Lung (tissue), 12 donors: Measurements from ENCODE around the gene PTTG1IP. TPM values are rescaled to one million over a fixed set of nuclear protein-coding genes. Genes with fewer than 3 reads are reported as not detected.

ENCODE experiments used
- ATAC-seq: fragments of 200-7000 bp; cut with Tn5 transposase; one replicate; pipeline ENCODE4 v1.9.1; 2020; ENCODE audit warnings: moderate number of reproducible peaks; ENCODE audit not compliant: insufficient read depth, low FRiP score
- DNase-seq, 3 donors: peaks; one replicate each; pipeline ENCODE4 v3.0.0-alpha.2; 2013 to 2017
- H3K27ac ChIP-seq, 2 donors: one replicate each; pipeline ENCODE4 v1.5.1; 2013; ENCODE audit warnings: mild to moderate bottlenecking in 2 of 2, moderate library complexity in 2 of 2, control low read depth in 1 of 2, inconsistent platforms in 1 of 2, low read depth in 1 of 2, low read length in 1 of 2
- H3K27me3 ChIP-seq, 3 donors: one replicate each; pipeline ENCODE4 v1.5.1; 2013; ENCODE audit warnings: low read length in 2 of 3; ENCODE audit not compliant: control insufficient read depth in 3 of 3, insufficient read depth in 3 of 3
- H3K36me3 ChIP-seq, 4 donors: one replicate each; pipeline ENCODE4 v1.5.1; 2013; ENCODE audit warnings: low read length in 4 of 4, mild to moderate bottlenecking in 1 of 4, moderate library complexity in 1 of 4; ENCODE audit not compliant: control insufficient read depth in 4 of 4, insufficient read depth in 4 of 4
- H3K4me1 ChIP-seq, 5 donors: one replicate each; pipeline ENCODE4 v1.5.1; 2013; ENCODE audit warnings: low read length in 5 of 5, mild to moderate bottlenecking in 2 of 5, moderate library complexity in 1 of 5; ENCODE audit not compliant: control insufficient read depth in 5 of 5, insufficient read depth in 5 of 5
- H3K4me3 ChIP-seq: one replicate; pipeline ENCODE4 v1.5.1; 2013; ENCODE audit warnings: mild to moderate bottlenecking, control low read depth, moderate library complexity
- H3K9ac ChIP-seq, 2 donors: one replicate each; pipeline ENCODE4 v1.5.1; 2013; ENCODE audit warnings: low read length in 2 of 2, control low read depth in 1 of 2; ENCODE audit not compliant: insufficient read depth in 1 of 2
- H3K9me3 ChIP-seq, 4 donors: one replicate each; pipeline ENCODE4 v1.5.1; 2013; ENCODE audit warnings: low read length in 3 of 4, mild to moderate bottlenecking in 1 of 4, moderate library complexity in 1 of 4; ENCODE audit not compliant: control insufficient read depth in 4 of 4, insufficient read depth in 3 of 4
- CTCF ChIP-seq: IDR thresholded peaks from 2 replicates; pipeline ENCODE4 v1.5.1; 2012; ENCODE audit warnings: mild to moderate bottlenecking; ENCODE audit errors: control extremely low read depth, extremely low read depth
- WGBS, 2 donors: extraction: QIAGEN DNeasy Blood & Tissue Kit; methylation state at CpG; one replicate each; pipeline ENCODE4 v1.1.7; 2013; 5-methylcytosine and 5-hydroxymethylcytosine counted together
- polyA plus RNA-seq, 2 donors: library from polyadenylated mRNA; stranded (reverse); fragments of 200-250 nt; gene quantifications; one replicate each; pipeline ENCODE4 v1.2.1, GENCODE V29; 2013
- total RNA-seq, 2 donors: library from RNA; depleted of rRNA in 1 of 2; stranded (reverse); fragments of >200 nt in 1 of 2; gene quantifications; one replicate each; pipeline ENCODE4 v1.2.1, GENCODE V29; 2014 to 2021
- donor health status: control.
- donor health status: control.
- donor health status: Bipolar disorder and iron deficiency.
- donor health status: healthy.
- donor health status: DM: yes; HTN: yes; CAD: no.

The PTTG1IP gene
- total and polyA plus RNA-seq, 4 donors, result 139 to 247 (median 226) TPM

GRCh38 chr21:44884097-44884496, 10.6 kb upstream of the PTTG1IP start:
- H3K9ac ChIP-seq, result no peak overlapping the region
- H3K27ac ChIP-seq, result no peak overlapping the region
- peaks cover 0 to 14% (median 0%) of the 10 kb centered on the region in 5 donors for H3K4me1 ChIP-seq
- TF ChIP-seq CTCF, result no peak
- H3K36me3 ChIP-seq, result peaks cover 0 to 11% (median 0%) of the 10 kb centered on the region in 4 donors
- no peak overlapping the region for H3K4me3 ChIP-seq
- no peaks in the 10 kb centered on the region for H3K27me3 ChIP-seq
- ATAC-seq (no peak), DNase-seq (no peak)
- WGBS, 2 donors, result 61 to 74% methylated on average over 7 of the region's 7 CpGs
- no peaks in the 10 kb centered on the region for H3K9me3 ChIP-seq

- TF ChIP-seq CTCF, result no peak
- Histone ChIP-seq H3K4me1 (peaks cover 0 to 14% (median 0%) of the 10 kb centered on the region in 5 donors), H3K27ac (no peak overlapping the region)
Observed at GRCh38 chr21:44883250-44883649, 9.8 kb upstream of the PTTG1IP start.

GRCh38 chr21:44881198-44881872, 7.8 kb upstream of the PTTG1IP start:
- no peak overlapping the region for H3K4me3 ChIP-seq
- peaks cover 0 to 2% (median 0%) of the 10 kb centered on the region in 4 donors for H3K36me3 ChIP-seq
- TF ChIP-seq CTCF, result no peak
- DNase-seq (no peak), ATAC-seq (no peak)
- H3K27ac ChIP-seq, result peak overlapping the region; percentile 45 to 82
- H3K9me3 ChIP-seq, result no peaks in the 10 kb centered on the region
- 39 to 47% methylated on average over 6 of the region's 6 CpGs for WGBS, 2 donors
- peaks cover 0 to 14% (median 0%) of the 10 kb centered on the region in 5 donors for H3K4me1 ChIP-seq
- H3K27me3 ChIP-seq, result peaks cover 0 to 5% (median 0%) of the 10 kb centered on the region in 3 donors
- no peak overlapping the region for H3K9ac ChIP-seq

More at GRCh38 chr21:44883250-44883649, 9.8 kb upstream of the PTTG1IP start:
- Histone ChIP-seq H3K4me3 (no peak overlapping the region), H3K9me3 (no peaks in the 10 kb centered on the region), H3K36me3 (peaks cover 0 to 6% (median 0%) of the 10 kb centered on the region in 4 donors), H3K27me3 (peaks cover 0 to 2% (median 0%) of the 10 kb centered on the region in 3 donors), H3K9ac (no peak overlapping the region)
- WGBS, 2 donors, result 81 to 88% methylated on average over 11 of the region's 11 CpGs
- DNase-seq (no peak), ATAC-seq (no peak)
